Gastrocnemius medialis (tissue), 4 donors: ENCODE data around the gene ATP2C2. TPM values are rescaled to one million over a fixed set of nuclear protein-coding genes. Genes with fewer than 3 reads are reported as not detected.

Experiments
- ATAC-seq, 2 donors: fragments of 150-250 bp; one replicate each; pipeline ENCODE4 v1.9.1; 2016
- DNase-seq, 2 donors: peaks; one replicate each; pipeline ENCODE4 v3.0.0-alpha.2; 2019
- H3K27ac ChIP-seq, 4 donors: fragments of 200-600 bp; sonication (generic); 1 replicate in 1 of 4; 2 replicates in 3 of 4; pipeline ENCODE4 v1.5.1; 2016 to 2018; ENCODE audit warnings: mild to moderate bottlenecking in 2 of 4, moderate library complexity in 1 of 4
- H3K27me3 ChIP-seq, 3 donors: fragments of 200-600 bp; sonication (generic) in 2 of 3; 1 replicate in 1 of 3; 2 replicates in 2 of 3; pipeline versions ENCODE4 v1.5.1 to v1.6.0; 2016 to 2019; ENCODE audit warnings: mild to moderate bottlenecking in 1 of 3, moderate library complexity in 1 of 3
- H3K36me3 ChIP-seq, 2 donors: fragments of 200-600 bp; sonication (generic) in 1 of 2; one replicate each; pipeline ENCODE4 v1.5.1; 2017 to 2018
- H3K4me1 ChIP-seq, 2 donors: fragments of 200-600 bp; sonication (generic) in 1 of 2; one replicate each; pipeline ENCODE4 v1.5.1; 2016 to 2017; ENCODE audit warnings: mild to moderate bottlenecking in 2 of 2
- H3K4me3 ChIP-seq, 4 donors: fragments of 200-600 bp; sonication (generic) in 3 of 4; 1 replicate in 1 of 4; 2 replicates in 3 of 4; pipeline ENCODE4 v1.5.1; 2016 to 2019; ENCODE audit warnings: mild to moderate bottlenecking in 2 of 4
- H3K9me3 ChIP-seq, 3 donors: fragments of 200-600 bp; sonication (generic) in 2 of 3; 1 replicate in 1 of 3; 2 replicates in 2 of 3; pipeline ENCODE4 v1.5.1; 2016 to 2019
- CTCF ChIP-seq, 5 experiments: fragments of 450-650 bp in 3 of 5; fragments of 200-600 bp in 2 of 5; sonication (generic) in 2 of 5; IDR thresholded peaks in 4 of 5; conservative IDR thresholded peaks in 1 of 5; 1 replicate in 4 of 5; 2 replicates in 1 of 5; pipeline ENCODE4 v1.5.1; 2016 to 2019; ENCODE audit warnings: antibody characterized with exemption in 5 of 5, mild to moderate bottlenecking in 3 of 5, moderate library complexity in 3 of 5
- POLR2A ChIP-seq, 2 donors: fragments of 450-650 bp; IDR thresholded peaks; one replicate each; pipeline ENCODE4 v1.6.1; 2017; ENCODE audit warnings: antibody characterized with exemption in 2 of 2, mild to moderate bottlenecking in 2 of 2, moderate library complexity in 2 of 2
- in situ Hi-C, 4 donors: fragments of 200-750 bp; cut with MboI; loops; one replicate each; pipeline versions ENCODE4 v1.15.0 to v1.8.0; 2017; ENCODE audit warnings: low sequenced_read_pairs in 4 of 4
- intact Hi-C: fragments of 100-400 bp; cut with DNase I; formaldehyde crosslinking; loops from one replicate; pipeline ENCODE4 v1.15.1; 2023; ENCODE audit warnings: low total_unique reads
- total RNA-seq, 4 donors: library from RNA; depleted of rRNA; stranded (reverse); fragments of >200 nt; gene quantifications; one replicate each; pipeline versions ENCODE4 v1.1.0 to v1.2.3, GENCODE V29; 2016

The ATP2C2 gene
- total RNA-seq, 4 donors from 2014 or later = 0.44 TPM; not detected in 3

- no peaks in the 10 kb centered on the region for H3K4me1 ChIP-seq
- DNase-seq = no peak
- TF ChIP-seq POLR2A (IDR thresholded peaks at IDR 0.05) (no peak), CTCF (IDR thresholded peaks at IDR 0.05 in 4 of 5, conservative IDR thresholded peaks at IDR 0.05 in 1 of 5) (no peak)
- peaks cover 0 to 6% (median 0%) of the 10 kb centered on the region in 3 donors for H3K27me3 ChIP-seq
- no peak for ATAC-seq
- H3K36me3 ChIP-seq = no peaks in the 10 kb centered on the region
- in situ Hi-C loops (no loop called here), intact Hi-C loops (no loop called here)
- H3K9me3 ChIP-seq = no peaks in the 10 kb centered on the region
- H3K4me3 ChIP-seq = no peak overlapping the region
- no peak overlapping the region for H3K27ac ChIP-seq
Measured at GRCh38 chr16:84344781-84345180, 23.6 kb upstream of the ATP2C2 start.

GRCh38 chr16:84347161-84347560, 21.2 kb upstream of the ATP2C2 start:
- no peak for DNase-seq
- Histone ChIP-seq H3K27ac (no peak overlapping the region), H3K36me3 (no peaks in the 10 kb centered on the region), H3K4me1 (no peaks in the 10 kb centered on the region), H3K27me3 (peaks cover 0 to 6% (median 0%) of the 10 kb centered on the region in 3 donors), H3K9me3 (no peaks in the 10 kb centered on the region), H3K4me3 (no peak overlapping the region)
- TF ChIP-seq POLR2A (IDR thresholded peaks at IDR 0.05) (no peak), CTCF (IDR thresholded peaks at IDR 0.05 in 4 of 5, conservative IDR thresholded peaks at IDR 0.05 in 1 of 5) (no peak)
- no peak for ATAC-seq
- in situ Hi-C loops (no loop called here), intact Hi-C loops (no loop called here)

- intact Hi-C loops = no loop called here
- H3K27ac ChIP-seq = no peak overlapping the region
- ATAC-seq (no peak), DNase-seq (no peak)
- in situ Hi-C loops = no loop called here
- TF ChIP-seq CTCF (IDR thresholded peaks at IDR 0.05 in 4 of 5, conservative IDR thresholded peaks at IDR 0.05 in 1 of 5) = no peak
- no peak for TF ChIP-seq POLR2A (IDR thresholded peaks at IDR 0.05)
- no peaks in the 10 kb centered on the region for H3K4me1 ChIP-seq
- H3K9me3 ChIP-seq = no peaks in the 10 kb centered on the region
- H3K4me3 ChIP-seq = no peak overlapping the region
- H3K36me3 ChIP-seq = no peaks in the 10 kb centered on the region
- H3K27me3 ChIP-seq = peaks cover 0 to 6% (median 0%) of the 10 kb centered on the region in 3 donors
Measured at GRCh38 chr16:84348386-84348888, 19.9 kb upstream of the ATP2C2 start.

GRCh38 chr16:84349862-84350684, 18.3 kb upstream of the ATP2C2 start:
- TF ChIP-seq CTCF (IDR thresholded peaks at IDR 0.05 in 4 of 5, conservative IDR thresholded peaks at IDR 0.05 in 1 of 5) (no peak), POLR2A (IDR thresholded peaks at IDR 0.05) (no peak)
- Histone ChIP-seq H3K4me3 (no peak overlapping the region), H3K36me3 (no peaks in the 10 kb centered on the region), H3K9me3 (no peaks in the 10 kb centered on the region), H3K27ac (no peak overlapping the region), H3K4me1 (no peaks in the 10 kb centered on the region), H3K27me3 (peaks cover 0 to 6% (median 0%) of the 10 kb centered on the region in 3 donors)
- no peak for ATAC-seq
- in situ Hi-C loops = no loop called here
- intact Hi-C loops = no loop called here
- no peak for DNase-seq
